Measurements from ENCODE around the gene NUTM2E.
"Not testable (repeated sequence)": the region's sequence is repeated elsewhere in the genome, so short reads cannot be mapped to it uniquely, and the experiment has no call there.

NUTM2E gene

DNA sequence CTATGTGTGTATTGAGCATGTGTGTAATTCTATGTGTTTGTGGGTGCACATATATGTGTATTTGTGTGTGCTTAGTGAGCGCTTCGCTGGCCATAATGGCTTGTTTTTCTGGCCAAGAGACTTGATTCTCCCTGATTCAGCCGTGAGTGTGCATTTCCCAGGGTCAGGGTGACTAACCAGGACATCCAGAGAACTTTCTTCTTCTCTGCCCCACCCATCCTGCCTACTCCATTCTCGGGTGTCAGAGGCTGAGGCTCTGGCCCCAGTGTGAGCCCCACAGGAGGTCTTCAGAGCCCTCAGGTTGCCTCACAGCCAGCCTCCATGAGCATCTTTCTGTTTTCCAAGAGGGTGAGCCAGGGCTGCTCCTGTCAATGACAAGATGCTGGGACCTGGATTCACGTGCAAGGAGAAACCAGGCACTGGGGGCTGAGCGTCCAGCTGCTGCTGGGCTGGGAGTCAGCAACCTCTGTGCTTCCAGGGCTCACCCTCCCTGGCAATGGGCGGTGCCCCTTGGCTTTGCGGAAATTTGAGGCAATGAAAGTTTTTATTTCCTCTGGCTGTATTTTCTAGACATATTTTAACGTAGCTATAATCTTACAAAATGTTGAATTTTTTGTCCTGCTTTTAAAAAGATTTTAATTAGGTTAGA lies 40.5 kb downstream of the NUTM2E start:
- not testable (repeated sequence) for DNase-seq (ENCODE audit: low spot score)

DNA sequence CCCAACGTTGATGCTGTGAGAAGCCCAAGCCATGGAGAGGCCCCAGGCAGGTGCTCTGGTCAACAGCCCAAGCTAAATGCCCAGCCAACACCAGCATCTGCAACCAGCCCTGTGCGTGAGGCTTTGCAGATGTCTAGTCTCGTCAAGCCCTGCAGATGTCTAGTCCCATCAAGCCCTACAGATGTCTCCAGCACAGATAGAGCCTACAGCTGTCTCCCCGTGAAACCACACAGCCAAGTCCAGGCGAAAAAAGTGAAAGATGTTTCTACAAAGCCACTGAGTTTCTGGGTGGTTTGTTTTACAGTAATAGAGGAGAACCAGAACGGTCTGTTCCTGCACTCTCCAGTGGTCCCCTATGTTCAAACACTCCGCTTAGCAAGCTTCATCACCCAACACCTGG lies 41.5 kb downstream of the NUTM2E start:
- DNase-seq (ENCODE audit: low spot score), result not testable (repeated sequence)

DNA sequence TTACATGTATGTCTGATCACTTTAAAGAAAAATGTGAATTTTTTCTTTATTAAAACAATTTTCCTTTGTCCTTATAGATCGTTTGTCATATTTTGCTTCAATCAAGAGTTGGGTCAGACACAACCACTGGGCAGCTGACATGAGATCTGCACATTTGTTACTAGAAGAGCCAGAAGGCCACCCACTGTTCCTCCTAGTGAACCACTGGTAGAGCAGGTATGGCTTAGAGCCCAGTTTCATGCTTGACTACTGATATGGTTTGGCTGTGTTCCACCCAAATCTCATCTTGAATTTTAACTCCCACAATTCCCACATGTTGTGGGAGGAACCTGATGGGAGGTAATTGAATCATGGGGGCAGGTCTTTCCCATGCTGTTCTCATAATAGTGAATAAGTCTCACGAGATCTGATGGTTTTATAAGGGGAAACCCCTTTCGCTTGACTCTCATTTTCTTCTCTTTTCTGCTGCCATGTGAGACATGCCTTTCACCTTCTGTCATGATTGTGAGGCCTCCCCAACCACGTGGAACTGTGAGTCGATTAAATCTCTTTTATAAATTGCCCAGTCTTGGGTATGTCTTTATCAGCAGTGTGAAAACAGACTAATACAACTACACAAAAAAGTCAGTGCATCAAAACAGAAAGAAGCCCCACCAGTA lies 43.0 kb downstream of the NUTM2E start:
- not testable (repeated sequence) for DNase-seq (ENCODE audit: low spot score)

DNA sequence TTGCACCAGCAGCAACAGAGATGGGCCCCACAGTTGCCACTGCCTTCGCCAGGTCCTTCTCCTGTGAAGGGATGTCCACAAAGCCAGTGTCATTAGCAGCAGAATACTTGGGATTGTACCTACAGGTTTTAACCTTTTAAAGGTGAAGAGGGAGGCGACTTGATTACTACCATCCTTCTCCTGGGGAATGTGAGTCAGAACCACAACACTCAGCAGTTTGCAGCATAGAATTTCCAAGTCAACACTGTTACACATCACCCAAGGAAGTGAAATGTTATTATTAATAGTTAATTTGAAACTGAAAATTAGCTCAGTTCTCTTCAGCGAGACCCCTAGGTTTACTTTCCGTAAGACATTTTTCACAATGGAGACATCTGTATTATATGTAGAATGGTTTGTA lies 45.2 kb downstream of the NUTM2E start:
- DNase-seq (ENCODE audit: low spot score), result not testable (repeated sequence)

Measured in CD4-positive, alpha-beta T cell treated with Interleukin-6 at 100 ng/mL for 8 hours (primary cell).